ENCODE results near the gene NOTCH1.

DNA sequence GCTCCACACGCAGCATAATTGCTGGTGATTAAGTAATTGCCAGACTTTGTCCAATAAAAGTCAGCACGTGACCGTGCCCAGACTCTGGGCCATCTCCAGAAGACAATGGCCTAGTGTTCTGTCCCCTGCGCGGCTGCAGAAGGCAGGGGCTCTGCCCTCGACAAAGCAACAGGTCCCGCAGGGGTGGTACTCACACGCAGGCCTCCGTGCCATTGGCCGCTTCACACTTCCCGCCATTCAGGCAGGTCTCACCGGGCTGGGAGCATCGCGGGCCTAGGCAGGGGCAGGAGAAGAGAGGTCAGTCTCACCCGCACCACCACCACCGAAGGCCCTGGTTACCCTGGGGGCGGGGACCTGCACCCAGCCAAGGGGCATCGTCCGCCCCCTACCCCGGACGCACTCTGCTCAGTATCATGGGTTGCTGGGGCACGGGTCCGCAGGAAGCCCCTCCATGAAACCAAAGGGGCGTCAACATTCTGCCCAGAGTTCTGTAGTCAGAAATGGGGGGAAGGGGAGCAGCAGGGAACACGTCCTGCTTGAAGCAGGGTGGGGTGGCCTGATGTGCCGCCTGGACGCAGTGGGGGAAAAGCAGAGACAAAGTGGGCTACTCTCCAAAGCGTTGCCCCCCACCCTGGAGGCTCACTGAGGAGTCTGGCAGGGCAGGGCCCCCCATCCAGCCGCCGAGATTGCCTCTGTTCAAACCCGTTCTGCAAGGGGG, 1.9 kb downstream of the NOTCH1 start:
- TF ChIP-seq CTCF (IDR thresholded peaks at IDR 0.05; ENCODE audit: low read depth, low read length) (no peak), EZH2phosphoT487 (IDR thresholded peaks at IDR 0.05; ENCODE audit: low read depth) (no peak)
